Gastrocnemius medialis (tissue), 4 donors: ENCODE data around the gene LMAN1.

Experiments
- POLR2A ChIP-seq, 2 donors: fragments of 450-650 bp; IDR thresholded peaks; one replicate each; pipeline ENCODE4 v1.6.1; 2017; ENCODE audit warnings: antibody characterized with exemption in 2 of 2, mild to moderate bottlenecking in 2 of 2, moderate library complexity in 2 of 2
- TF ChIP-seq, protein P1 (sequence below), 5 experiments: fragments of 450-650 bp in 3 of 5; fragments of 200-600 bp in 2 of 5; sonication (generic) in 2 of 5; IDR thresholded peaks in 4 of 5; conservative IDR thresholded peaks in 1 of 5; 1 replicate in 4 of 5; 2 replicates in 1 of 5; pipeline ENCODE4 v1.5.1; 2016 to 2019; ENCODE audit warnings: antibody characterized with exemption in 5 of 5, mild to moderate bottlenecking in 3 of 5, moderate library complexity in 3 of 5

GRCh38 chr18:59308938-59309260 is 50.2 kb downstream of the LMAN1 start:
- TF ChIP-seq, protein P1, sequence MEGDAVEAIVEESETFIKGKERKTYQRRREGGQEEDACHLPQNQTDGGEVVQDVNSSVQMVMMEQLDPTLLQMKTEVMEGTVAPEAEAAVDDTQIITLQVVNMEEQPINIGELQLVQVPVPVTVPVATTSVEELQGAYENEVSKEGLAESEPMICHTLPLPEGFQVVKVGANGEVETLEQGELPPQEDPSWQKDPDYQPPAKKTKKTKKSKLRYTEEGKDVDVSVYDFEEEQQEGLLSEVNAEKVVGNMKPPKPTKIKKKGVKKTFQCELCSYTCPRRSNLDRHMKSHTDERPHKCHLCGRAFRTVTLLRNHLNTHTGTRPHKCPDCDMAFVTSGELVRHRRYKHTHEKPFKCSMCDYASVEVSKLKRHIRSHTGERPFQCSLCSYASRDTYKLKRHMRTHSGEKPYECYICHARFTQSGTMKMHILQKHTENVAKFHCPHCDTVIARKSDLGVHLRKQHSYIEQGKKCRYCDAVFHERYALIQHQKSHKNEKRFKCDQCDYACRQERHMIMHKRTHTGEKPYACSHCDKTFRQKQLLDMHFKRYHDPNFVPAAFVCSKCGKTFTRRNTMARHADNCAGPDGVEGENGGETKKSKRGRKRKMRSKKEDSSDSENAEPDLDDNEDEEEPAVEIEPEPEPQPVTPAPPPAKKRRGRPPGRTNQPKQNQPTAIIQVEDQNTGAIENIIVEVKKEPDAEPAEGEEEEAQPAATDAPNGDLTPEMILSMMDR (IDR thresholded peaks at IDR 0.05 in 4 of 5, conservative IDR thresholded peaks at IDR 0.05 in 1 of 5), result no peak
- TF ChIP-seq POLR2A (IDR thresholded peaks at IDR 0.05), result no peak
